CD4-positive, alpha-beta memory T cell (primary cell): ENCODE data around the gene ABHD2. TPM values are rescaled to one million over a fixed set of nuclear protein-coding genes. Genes with fewer than 3 reads are reported as not detected.
A peak's percentile ranks its signal among the peaks of the same experiment; 100 is the strongest.

Source experiments
- CTCF ChIA-PET: fragments of 350-600 bp; sonication (Branson Sonifier 250); formaldehyde crosslinking; loops from one replicate; lab custom pipeline; 2021; ENCODE audit warnings: inconsistent platforms; ENCODE audit not compliant: partially characterized antibody; lab: Charles Lee
- POLR2A ChIA-PET: fragments of 350-600 bp; sonication (Branson Sonifier 250); formaldehyde crosslinking; loops from one replicate; lab custom pipeline; 2021; ENCODE audit not compliant: partially characterized antibody; lab: Charles Lee
- DNase-seq, 5 donors: peaks; one replicate each; pipeline versions ENCODE4 v3.0.0 to v3.0.0-alpha.2; 2020 to 2022; ENCODE audit warnings: mixed read lengths in 1 of 5
- H3K27ac ChIP-seq: one replicate; pipeline ENCODE4 v1.7.0; 2013; ENCODE audit warnings: low read depth, low read length
- H3K27me3 ChIP-seq: 2 replicates; pipeline ENCODE4 v1.7.0; 2013; ENCODE audit warnings: mild to moderate bottlenecking, low read length, moderate library complexity; ENCODE audit not compliant: insufficient read depth
- H3K36me3 ChIP-seq: 2 replicates; pipeline ENCODE4 v1.7.0; 2013; ENCODE audit warnings: mild to moderate bottlenecking, low read length, moderate library complexity; ENCODE audit not compliant: insufficient read depth
- H3K4me1 ChIP-seq: 2 replicates; pipeline ENCODE4 v1.7.0; 2013; ENCODE audit warnings: mild to moderate bottlenecking, low read length, moderate library complexity; ENCODE audit not compliant: insufficient read depth
- H3K4me3 ChIP-seq, 2 donors: one replicate each; pipeline ENCODE4 v1.7.0; 2013; ENCODE audit warnings: low read length in 2 of 2, mild to moderate bottlenecking in 1 of 2
- H3K9me3 ChIP-seq, 2 donors: one replicate each; pipeline ENCODE4 v1.7.0; 2013; ENCODE audit warnings: low read length in 2 of 2, control low read depth in 1 of 2; ENCODE audit not compliant: control insufficient read depth in 1 of 2
- H3K27ac Mint-ChIP-seq, 7 donors: one replicate each; pipeline ENCODE4 v1.8.0; 2020 to 2021; ENCODE audit warnings: mixed read lengths in 7 of 7, mild to moderate bottlenecking in 6 of 7, inconsistent platforms in 3 of 7, moderate library complexity in 3 of 7
- H3K27me3 Mint-ChIP-seq, 2 donors: one replicate each; pipeline ENCODE4 v1.8.0; 2020 to 2021; ENCODE audit warnings: mixed read lengths in 2 of 2
- H3K36me3 Mint-ChIP-seq, 2 donors: one replicate each; pipeline ENCODE4 v1.8.0; 2020 to 2021; ENCODE audit warnings: mixed read lengths in 2 of 2, inconsistent platforms in 1 of 2, mild to moderate bottlenecking in 1 of 2
- H3K4me1 Mint-ChIP-seq, 4 donors: one replicate each; pipeline ENCODE4 v1.8.0; 2020 to 2021; ENCODE audit warnings: mixed read lengths in 4 of 4, mild to moderate bottlenecking in 1 of 4
- H3K4me3 Mint-ChIP-seq, 8 donors: one replicate each; pipeline ENCODE4 v1.8.0; 2020 to 2021; ENCODE audit warnings: mixed read lengths in 8 of 8, mild to moderate bottlenecking in 7 of 8, moderate library complexity in 6 of 8, inconsistent platforms in 3 of 8
- H3K9me3 Mint-ChIP-seq, 8 donors: one replicate each; pipeline ENCODE4 v1.8.0; 2020 to 2021; ENCODE audit warnings: mixed read lengths in 8 of 8, mild to moderate bottlenecking in 5 of 8, inconsistent platforms in 3 of 8, moderate library complexity in 1 of 8
- intact Hi-C: fragments of 100-400 bp; cut with micrococcal nuclease; formaldehyde crosslinking; loops from one replicate; pipeline ENCODE4 v1.15.1; 2023
- polyA plus RNA-seq, 2 donors: library from polyadenylated mRNA; unstranded; fragments of 300-500 nt; fragmentation: Illumina TruSeq; gene quantifications; one replicate each; pipeline ENCODE4 v1.2.3, GENCODE V29; 2021
- total RNA-seq, 2 experiments: library from RNA; stranded (reverse); gene quantifications; one replicate each; pipeline ENCODE4 v1.2.3, GENCODE V29; 2021

The ABHD2 gene
- total and polyA plus RNA-seq, 4 experiments from 2014 or later = 12.7 to 68.9 (median 46.6) TPM

DNA sequence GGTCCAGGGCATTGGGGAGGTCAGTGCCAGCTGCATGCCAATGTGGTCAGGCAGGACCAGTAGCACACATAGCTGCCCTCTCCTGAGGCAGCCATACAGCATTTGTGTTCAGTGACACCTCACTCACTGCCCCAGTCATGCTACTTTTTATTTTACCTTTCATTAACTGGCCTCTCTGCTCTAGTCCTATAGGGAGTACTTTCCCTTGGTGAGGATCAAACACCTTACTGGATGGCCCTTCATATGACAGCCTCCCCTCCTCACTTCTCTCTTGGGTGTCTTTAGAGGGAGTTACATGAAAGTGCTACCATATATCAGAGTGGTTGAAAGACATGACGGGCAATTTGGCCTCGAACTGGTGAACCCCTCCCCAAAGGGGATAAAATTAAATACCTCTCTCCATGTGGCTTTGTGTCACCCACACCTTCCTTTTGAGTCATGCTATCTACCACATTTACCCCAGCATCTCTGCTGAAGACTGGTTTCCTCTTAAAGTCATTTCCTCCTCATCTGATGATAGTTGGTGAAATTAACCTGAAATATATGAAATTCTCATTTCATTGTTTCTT lies 115.5 kb downstream of the ABHD2 start:
- CTCF ChIA-PET = interaction anchor here (0.6 to 1.7 kb wide), 6 partner anchors 9 to 1089 kb away, joined by 3 to 6 read pairs (median 4); no protein-coding TSS in a partner anchor
- Mint-ChIP-seq H3K4me3 (peak overlapping the region in 2 of 8 donors; percentile 49 to 53), H3K9me3 (peaks cover 0 to 3% (median 0%) of the 10 kb centered on the region in 8 donors), H3K4me1 (peaks cover 23 to 39% (median 26%) of the 10 kb centered on the region in 4 donors), H3K27me3 (peaks cover 0 to 2% of the 10 kb centered on the region in 2 donors), H3K27ac (peak overlapping the region in 6 of 7 donors; percentile 24 to 79 (median 56)), H3K36me3 (peaks cover 9 to 22% of the 10 kb centered on the region in 2 donors)
- H3K9me3 ChIP-seq = no peaks in the 10 kb centered on the region
- H3K4me3 ChIP-seq = no peak overlapping the region
- H3K4me1 ChIP-seq = peaks cover 25% of the 10 kb centered on the region
- H3K36me3 ChIP-seq = peaks cover 7% of the 10 kb centered on the region
- no peaks in the 10 kb centered on the region for H3K27me3 ChIP-seq
- POLR2A ChIA-PET = no interaction called here
- DNase-seq = peak in 3 of 5 donors; percentile 10 to 45 (median 18)
- intact Hi-C loops = loop anchor here (10.0 kb wide), 1 partner anchor 131 kb away; the partner anchor contains the start of gene POLG
- H3K27ac ChIP-seq = no peak overlapping the region

DNA sequence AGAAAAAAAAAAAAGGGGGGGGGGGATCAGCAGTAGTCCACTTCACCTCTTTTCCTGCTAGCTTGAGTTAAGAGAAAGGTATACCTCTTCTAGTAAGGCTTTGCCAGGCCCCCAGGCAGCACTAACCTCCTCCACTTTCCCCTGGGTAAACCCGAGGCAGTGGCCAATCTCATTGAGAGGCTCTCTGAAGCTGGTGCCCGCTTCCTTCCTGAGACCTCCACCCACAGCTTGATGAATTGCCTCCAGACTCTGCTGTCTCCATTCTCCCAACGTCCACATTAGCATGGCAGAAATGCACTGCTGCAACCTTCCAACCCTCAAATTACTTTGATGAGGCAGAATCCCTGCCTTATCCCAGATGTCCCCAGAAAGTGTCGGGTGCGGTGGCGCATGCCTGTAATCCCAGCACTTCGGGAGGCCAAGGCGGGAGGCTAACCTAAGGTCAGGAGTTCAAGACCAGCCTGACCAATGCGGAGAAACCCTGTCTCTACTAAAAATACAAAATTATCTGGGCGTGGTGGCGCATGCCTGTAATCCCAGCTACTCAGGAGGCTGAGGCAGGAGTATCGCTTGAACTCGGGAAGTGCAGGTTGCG lies 117.8 kb downstream of the ABHD2 start:
- H3K9me3 ChIP-seq = no peaks in the 10 kb centered on the region
- CTCF ChIA-PET = interaction anchor here (0.6 to 3.4 kb wide), 58 partner anchors 9 to 412 kb away, joined by 3 to 37 read pairs (median 4); partner anchors contain the start of gene FANCI
- no peak overlapping the region for H3K4me3 ChIP-seq
- intact Hi-C loops = loop anchor here (10.0 kb wide), 1 partner anchor 129 kb away; the partner anchor contains the start of gene POLG
- DNase-seq = no peak
- H3K4me3 Mint-ChIP-seq = no peak overlapping the region
- no peaks in the 10 kb centered on the region for H3K27me3 ChIP-seq
- peak overlapping the region in 1 of 7 donors; percentile 63 for H3K27ac Mint-ChIP-seq
- H3K4me1 Mint-ChIP-seq = peaks cover 23 to 39% (median 26%) of the 10 kb centered on the region in 4 donors
- POLR2A ChIA-PET = interaction anchor here (1.0 kb wide), 1 partner anchor 9 kb away, joined by 3 read pairs; no protein-coding TSS in a partner anchor
- H3K36me3 ChIP-seq = no peaks in the 10 kb centered on the region
- peaks cover 0 to 3% (median 0%) of the 10 kb centered on the region in 8 donors for H3K9me3 Mint-ChIP-seq
- H3K4me1 ChIP-seq = peaks cover 25% of the 10 kb centered on the region
- peaks cover 0 to 2% of the 10 kb centered on the region in 2 donors for H3K27me3 Mint-ChIP-seq
- no peak overlapping the region for H3K27ac ChIP-seq
- H3K36me3 Mint-ChIP-seq = peaks cover 3 to 9% of the 10 kb centered on the region in 2 donors

DNA sequence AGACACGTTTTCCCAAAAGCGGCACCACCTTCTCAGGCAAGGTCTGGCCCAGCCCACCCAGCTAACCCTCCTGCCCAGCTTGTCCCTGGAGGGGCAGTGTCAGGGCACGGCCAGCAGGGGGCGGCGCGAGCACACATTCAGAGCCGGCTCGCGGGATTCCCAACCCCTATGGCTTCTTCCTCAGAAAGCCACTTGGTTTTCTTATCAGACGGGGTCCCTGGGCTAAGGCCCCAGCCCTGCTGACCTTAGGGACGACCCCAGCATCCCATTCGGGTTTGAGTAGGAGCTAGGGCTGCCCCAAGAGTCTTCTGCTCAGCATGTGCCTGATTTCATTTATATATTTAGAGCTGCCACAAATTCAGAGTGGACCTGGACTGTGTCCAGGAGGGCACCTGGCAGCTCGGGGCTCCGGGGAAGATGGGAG lies 118.7 kb downstream of the ABHD2 start:
- Mint-ChIP-seq H3K27me3 (peaks cover 0 to 2% of the 10 kb centered on the region in 2 donors), H3K4me1 (peaks cover 23 to 39% (median 26%) of the 10 kb centered on the region in 4 donors), H3K27ac (peak overlapping the region in 2 of 7 donors; percentile 6 to 77), H3K36me3 (peaks cover 0 to 3% of the 10 kb centered on the region in 2 donors), H3K4me3 (peak overlapping the region in 2 of 8 donors; percentile 15 to 59), H3K9me3 (peaks cover 0 to 3% (median 0%) of the 10 kb centered on the region in 8 donors)
- intact Hi-C loops = loop anchor here (1.0 to 10.0 kb wide), 3 partner anchors 36 to 223 kb away; partner anchors contain the start of genes FANCI and POLG
- H3K9me3 ChIP-seq = no peaks in the 10 kb centered on the region
- no peaks in the 10 kb centered on the region for H3K27me3 ChIP-seq
- no peak overlapping the region for H3K4me3 ChIP-seq
- H3K4me1 ChIP-seq = peaks cover 25% of the 10 kb centered on the region
- no peak overlapping the region for H3K27ac ChIP-seq
- H3K36me3 ChIP-seq = no peaks in the 10 kb centered on the region
- ChIA-PET CTCF (interaction anchor here (0.6 to 3.4 kb wide), 59 partner anchors 8 to 412 kb away, joined by 3 to 37 read pairs (median 4); partner anchors contain the start of gene FANCI), POLR2A (interaction anchor here (1.0 kb wide), 1 partner anchor 10 kb away, joined by 3 read pairs; no protein-coding TSS in a partner anchor)
- peak; percentile 55 to 69 (median 57) for DNase-seq

DNA sequence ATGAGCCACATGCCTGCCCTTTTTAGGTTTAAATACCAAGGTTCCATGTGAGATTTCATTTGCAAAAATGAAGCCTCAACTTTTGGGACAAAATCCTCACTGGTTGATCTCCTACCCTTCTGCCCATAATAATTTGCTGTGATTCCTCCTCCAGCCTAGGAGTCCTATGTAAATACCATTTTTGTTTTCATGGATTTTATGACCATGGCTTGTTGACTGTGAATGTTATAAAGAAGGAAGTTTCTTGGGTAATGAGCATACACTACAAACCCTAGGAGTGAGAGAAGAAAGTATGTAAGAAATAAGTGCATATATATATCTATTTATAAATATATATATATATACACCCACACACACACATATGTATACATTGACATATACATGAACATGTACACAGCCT lies 120.0 kb downstream of the ABHD2 start:
- H3K4me3 Mint-ChIP-seq = no peak overlapping the region
- no peaks in the 10 kb centered on the region for H3K36me3 ChIP-seq
- ChIA-PET CTCF (interaction anchor here (1.9 to 3.4 kb wide), 4 partner anchors 29 to 226 kb away, joined by 11 to 28 read pairs (median 18); partner anchors contain the start of gene FANCI), POLR2A (no interaction called here)
- H3K4me1 Mint-ChIP-seq = peaks cover 21 to 38% (median 25%) of the 10 kb centered on the region in 4 donors
- H3K27ac ChIP-seq = no peak overlapping the region
- H3K27me3 Mint-ChIP-seq = peaks cover 0 to 2% of the 10 kb centered on the region in 2 donors
- no peak overlapping the region for H3K27ac Mint-ChIP-seq
- H3K4me3 ChIP-seq = no peak overlapping the region
- DNase-seq = no peak
- intact Hi-C loops = loop anchor here (10.0 kb wide), 1 partner anchor 127 kb away; the partner anchor contains the start of gene POLG
- peaks cover 24% of the 10 kb centered on the region for H3K4me1 ChIP-seq
- H3K9me3 Mint-ChIP-seq = peaks cover 0 to 3% (median 0%) of the 10 kb centered on the region in 8 donors
- no peaks in the 10 kb centered on the region for H3K9me3 ChIP-seq
- H3K27me3 ChIP-seq = no peaks in the 10 kb centered on the region
- H3K36me3 Mint-ChIP-seq = peaks cover 0 to 3% of the 10 kb centered on the region in 2 donors

DNA sequence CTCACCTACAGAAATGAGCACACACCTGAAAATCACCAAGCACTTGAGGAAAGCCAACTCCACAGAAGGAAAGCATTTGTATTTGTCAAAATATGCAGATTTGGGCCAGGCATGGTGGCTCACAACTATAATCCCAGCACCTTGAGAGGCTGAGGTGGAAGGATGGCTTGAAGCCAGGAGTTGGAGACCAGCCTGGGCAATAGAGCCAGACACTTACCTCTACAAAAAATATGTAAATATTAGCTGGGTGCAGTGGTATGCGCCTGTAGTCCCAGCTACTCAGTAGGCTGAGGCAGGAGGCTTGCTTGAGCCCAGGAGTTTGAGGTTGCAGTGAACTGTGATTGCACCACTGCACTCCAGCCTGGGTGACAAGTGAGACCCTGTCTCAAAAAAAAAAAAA lies 120.8 kb downstream of the ABHD2 start:
- Mint-ChIP-seq H3K36me3 (no peaks in the 10 kb centered on the region), H3K27me3 (peaks cover 0 to 2% of the 10 kb centered on the region in 2 donors), H3K4me3 (no peak overlapping the region), H3K9me3 (peaks cover 0 to 3% (median 0%) of the 10 kb centered on the region in 8 donors), H3K27ac (no peak overlapping the region), H3K4me1 (peaks cover 13 to 30% (median 17%) of the 10 kb centered on the region in 4 donors)
- no peak overlapping the region for H3K4me3 ChIP-seq
- ChIA-PET POLR2A (no interaction called here), CTCF (interaction anchor here (0.7 to 1.8 kb wide), 2 partner anchors 31 to 738 kb away, joined by 3 to 6 read pairs; no protein-coding TSS in a partner anchor)
- DNase-seq = no peak
- peaks cover 16% of the 10 kb centered on the region for H3K4me1 ChIP-seq
- no peaks in the 10 kb centered on the region for H3K9me3 ChIP-seq
- H3K27ac ChIP-seq = no peak overlapping the region
- no peaks in the 10 kb centered on the region for H3K36me3 ChIP-seq
- no peaks in the 10 kb centered on the region for H3K27me3 ChIP-seq
- intact Hi-C loops = loop anchor here (10.0 kb wide), 1 partner anchor 126 kb away; the partner anchor contains the start of gene POLG

- no peak overlapping the region for H3K4me3 Mint-ChIP-seq
- H3K27ac ChIP-seq = no peak overlapping the region
- peaks cover 4% of the 10 kb centered on the region for H3K4me1 ChIP-seq
- H3K4me3 ChIP-seq = no peak overlapping the region
- H3K27me3 Mint-ChIP-seq = peaks cover 0 to 2% of the 10 kb centered on the region in 2 donors
- H3K9me3 Mint-ChIP-seq = no peaks in the 10 kb centered on the region
- ChIA-PET CTCF (no interaction called here), POLR2A (no interaction called here)
- H3K27me3 ChIP-seq = no peaks in the 10 kb centered on the region
- intact Hi-C loops = no loop called here
- DNase-seq = no peak
- no peak overlapping the region for H3K27ac Mint-ChIP-seq
- H3K36me3 Mint-ChIP-seq = no peaks in the 10 kb centered on the region
- H3K36me3 ChIP-seq = no peaks in the 10 kb centered on the region
- no peaks in the 10 kb centered on the region for H3K9me3 ChIP-seq
- peaks cover 3 to 10% (median 4%) of the 10 kb centered on the region in 4 donors for H3K4me1 Mint-ChIP-seq
These were observed 123.5 kb downstream of the ABHD2 start for GRCh38 chr15:89211678-89212170.
